Activated B cell treated with CpG ODN at 0.5 μM for 24 hours (primary cell): Measurements from ENCODE around the gene TRMT44. TPM values are rescaled to one million over a fixed set of nuclear protein-coding genes. Genes with fewer than 3 reads are reported as not detected.

Experiments used
- ATAC-seq: fragments of 200-7000 bp; cut with Tn5 transposase; one replicate; pipeline ENCODE4 v1.10.0; 2021; ENCODE audit warnings: low read depth, mild to moderate bottlenecking, moderate library complexity
- CTCF ChIA-PET: fragments of 350-600 bp; sonication (Branson Sonifier 250); formaldehyde crosslinking; loops from one replicate; lab custom pipeline; 2021; ENCODE audit warnings: antibody characterized with exemption; lab: Charles Lee
- POLR2A ChIA-PET: fragments of 350-600 bp; sonication (Branson Sonifier 250); formaldehyde crosslinking; loops from one replicate; lab custom pipeline; 2021; ENCODE audit warnings: antibody characterized with exemption; lab: Charles Lee
- DNase-seq: peaks from one replicate; pipeline ENCODE4 v3.0.0; 2022
- H3K27ac Mint-ChIP-seq: one replicate; pipeline ENCODE4 v1.8.0; 2020; ENCODE audit warnings: mixed read lengths
- H3K27me3 Mint-ChIP-seq: one replicate; pipeline ENCODE4 v1.8.0; 2021; ENCODE audit warnings: mixed read lengths
- H3K36me3 Mint-ChIP-seq: one replicate; pipeline ENCODE4 v1.8.0; 2021; ENCODE audit warnings: low read depth, mixed read lengths
- H3K4me1 Mint-ChIP-seq: one replicate; pipeline ENCODE4 v1.8.0; 2021; ENCODE audit warnings: mixed read lengths
- H3K4me3 Mint-ChIP-seq: one replicate; pipeline ENCODE4 v1.8.0; 2020; ENCODE audit warnings: mild to moderate bottlenecking, mixed read lengths
- H3K9me3 Mint-ChIP-seq: one replicate; pipeline ENCODE4 v1.8.0; 2020; ENCODE audit warnings: mixed read lengths
- intact Hi-C: fragments of 100-400 bp; cut with micrococcal nuclease; formaldehyde crosslinking; loops from one replicate; pipeline ENCODE4 v1.15.1; 2024
- total RNA-seq: library from RNA; stranded (reverse); gene quantifications from 2 replicates; pipeline ENCODE4 v1.2.3, GENCODE V29; 2022
- TF ChIP-seq, protein P1 (sequence below): fragments of 200-600 bp; IDR thresholded peaks from one replicate; pipeline ENCODE4 v1.8.0; 2022; ENCODE audit warnings: antibody characterized with exemption, mild to moderate bottlenecking

Gene TRMT44
- total RNA-seq, 1 donor from 2014 or later, result 33.8 TPM

DNA sequence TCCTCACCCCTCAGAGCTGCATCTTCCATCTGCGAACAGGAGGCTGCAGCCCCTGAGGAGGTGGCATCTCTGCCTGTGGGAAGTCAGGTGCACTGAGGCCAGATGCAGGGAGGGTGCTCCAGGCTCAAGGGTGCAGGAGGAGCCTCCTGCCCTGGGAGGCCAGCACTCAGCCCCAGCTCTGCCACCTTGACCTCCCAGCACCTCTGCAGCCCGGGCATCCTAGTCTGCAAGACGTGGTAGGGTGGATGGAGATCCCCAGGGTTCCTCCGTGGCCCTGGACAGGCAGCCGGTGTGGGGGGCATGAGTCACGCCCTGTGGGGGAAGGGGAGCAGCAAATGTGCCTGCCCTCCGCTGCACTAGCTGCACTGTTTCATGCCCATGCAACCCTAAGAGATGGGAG is 64.7 kb downstream of the TRMT44 start:
- no peaks in the 10 kb centered on the region for H3K27me3 Mint-ChIP-seq
- DNase-seq, result no peak
- H3K27ac Mint-ChIP-seq, result no peak overlapping the region

DNA sequence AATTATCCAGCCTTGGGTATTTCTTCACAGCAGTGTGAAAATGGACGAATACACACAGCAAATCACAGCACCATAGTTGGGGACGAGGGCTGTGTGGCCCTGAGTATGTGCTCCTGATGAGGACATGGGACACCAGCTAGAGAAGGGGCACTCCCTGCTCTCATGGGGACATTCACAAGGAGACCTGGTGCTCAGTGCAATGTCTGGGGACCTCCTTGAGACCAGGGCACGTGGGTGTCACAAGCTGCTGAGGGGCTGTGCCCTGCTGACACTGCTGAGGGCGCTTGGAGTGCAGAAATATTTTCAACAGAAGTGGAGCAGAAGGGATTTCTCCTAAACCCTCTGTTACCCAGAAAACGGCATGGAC is 65.4 kb downstream of the TRMT44 start:
- Mint-ChIP-seq H3K9me3 (peaks cover 6% of the 10 kb centered on the region), H3K27me3 (no peaks in the 10 kb centered on the region), H3K4me3 (no peak overlapping the region), H3K4me1 (no peaks in the 10 kb centered on the region), H3K27ac (no peak overlapping the region), H3K36me3 (no peaks in the 10 kb centered on the region)
- intact Hi-C loops, result no loop called here
- ATAC-seq (no peak), DNase-seq (no peak)
- CTCF ChIA-PET, result no interaction called here
- POLR2A ChIA-PET, result no interaction called here
- TF ChIP-seq, protein P1, sequence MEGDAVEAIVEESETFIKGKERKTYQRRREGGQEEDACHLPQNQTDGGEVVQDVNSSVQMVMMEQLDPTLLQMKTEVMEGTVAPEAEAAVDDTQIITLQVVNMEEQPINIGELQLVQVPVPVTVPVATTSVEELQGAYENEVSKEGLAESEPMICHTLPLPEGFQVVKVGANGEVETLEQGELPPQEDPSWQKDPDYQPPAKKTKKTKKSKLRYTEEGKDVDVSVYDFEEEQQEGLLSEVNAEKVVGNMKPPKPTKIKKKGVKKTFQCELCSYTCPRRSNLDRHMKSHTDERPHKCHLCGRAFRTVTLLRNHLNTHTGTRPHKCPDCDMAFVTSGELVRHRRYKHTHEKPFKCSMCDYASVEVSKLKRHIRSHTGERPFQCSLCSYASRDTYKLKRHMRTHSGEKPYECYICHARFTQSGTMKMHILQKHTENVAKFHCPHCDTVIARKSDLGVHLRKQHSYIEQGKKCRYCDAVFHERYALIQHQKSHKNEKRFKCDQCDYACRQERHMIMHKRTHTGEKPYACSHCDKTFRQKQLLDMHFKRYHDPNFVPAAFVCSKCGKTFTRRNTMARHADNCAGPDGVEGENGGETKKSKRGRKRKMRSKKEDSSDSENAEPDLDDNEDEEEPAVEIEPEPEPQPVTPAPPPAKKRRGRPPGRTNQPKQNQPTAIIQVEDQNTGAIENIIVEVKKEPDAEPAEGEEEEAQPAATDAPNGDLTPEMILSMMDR, result no peak

More for the DNA sequence above, 64.7 kb downstream of the TRMT44 start:
- TF ChIP-seq, protein P1, result no peak
- H3K4me1 Mint-ChIP-seq, result no peaks in the 10 kb centered on the region
- POLR2A ChIA-PET, result no interaction called here
- H3K36me3 Mint-ChIP-seq, result no peaks in the 10 kb centered on the region
- H3K9me3 Mint-ChIP-seq, result peaks cover 6% of the 10 kb centered on the region
- no peak for ATAC-seq
- CTCF ChIA-PET, result no interaction called here
- intact Hi-C loops, result no loop called here
- no peak overlapping the region for H3K4me3 Mint-ChIP-seq

DNA sequence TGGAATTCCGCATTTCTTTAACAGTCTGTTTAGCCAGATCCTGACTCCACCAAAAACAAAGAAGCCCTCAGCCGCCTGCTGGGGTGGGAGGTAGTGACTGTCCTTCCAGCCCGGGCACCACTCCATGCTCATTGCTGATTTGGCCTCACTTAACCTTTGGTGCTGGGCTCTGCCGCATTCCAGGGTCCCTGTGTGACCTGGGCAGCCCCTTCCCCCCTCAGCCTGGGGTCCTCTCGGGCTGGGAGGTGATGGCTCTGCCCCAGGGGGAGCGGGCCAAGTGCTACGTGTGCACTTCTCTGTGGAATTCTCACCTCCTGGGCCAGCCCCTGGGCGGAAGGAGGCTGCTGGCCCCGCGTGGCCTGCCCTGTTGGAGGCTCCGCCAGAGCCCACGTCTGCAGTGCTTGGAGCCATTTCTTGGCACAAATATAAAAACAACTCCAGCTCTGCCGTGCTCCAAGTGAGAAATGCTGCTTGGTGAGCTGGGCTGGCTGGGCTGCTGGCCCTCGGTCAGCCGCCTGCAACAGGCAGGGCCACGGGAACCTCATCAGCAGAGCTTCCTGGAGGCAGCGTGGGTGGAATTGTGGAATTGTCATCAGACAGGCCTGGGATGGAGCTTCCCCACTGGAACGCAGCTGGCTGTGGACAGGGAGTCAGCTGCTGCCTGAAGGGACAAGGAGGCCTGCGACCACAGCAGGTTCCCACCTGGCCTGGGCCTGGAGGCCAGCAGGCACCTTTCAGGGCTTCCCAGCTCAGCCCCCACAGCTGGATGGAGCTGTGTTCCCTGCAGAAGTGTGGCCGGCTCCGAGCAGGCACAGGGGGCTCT is 66.0 kb downstream of the TRMT44 start:
- ChIA-PET CTCF (no interaction called here), POLR2A (no interaction called here)
- TF ChIP-seq, protein P1, result no peak
- Mint-ChIP-seq H3K4me1 (no peaks in the 10 kb centered on the region), H3K27ac (no peak overlapping the region), H3K4me3 (no peak overlapping the region), H3K27me3 (no peaks in the 10 kb centered on the region), H3K36me3 (no peaks in the 10 kb centered on the region), H3K9me3 (peaks cover 6% of the 10 kb centered on the region)
- DNase-seq (no peak), ATAC-seq (no peak)
- intact Hi-C loops, result no loop called here

DNA sequence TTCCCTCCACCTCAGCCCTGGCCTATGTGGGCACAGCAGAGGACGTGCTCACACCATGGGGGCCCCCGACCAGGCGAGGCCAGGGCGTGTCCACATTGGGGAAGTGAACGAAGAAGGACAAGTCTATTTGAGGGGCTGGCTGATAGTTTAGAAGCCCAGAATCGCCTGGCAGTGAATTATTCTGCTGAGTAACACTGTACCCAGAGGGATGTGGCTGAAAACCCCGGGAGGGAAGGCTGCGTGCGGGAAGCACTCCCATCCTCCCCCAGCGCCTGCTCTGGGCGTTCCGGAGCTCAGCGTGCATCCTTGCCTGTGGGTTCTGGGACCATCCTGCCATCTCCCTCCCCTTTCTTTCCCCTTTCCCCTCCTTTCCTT is 66.6 kb downstream of the TRMT44 start:
- POLR2A ChIA-PET, result no interaction called here
- no peak overlapping the region for H3K4me3 Mint-ChIP-seq
- H3K27ac Mint-ChIP-seq, result no peak overlapping the region
- no peaks in the 10 kb centered on the region for H3K27me3 Mint-ChIP-seq
- peaks cover 6% of the 10 kb centered on the region for H3K9me3 Mint-ChIP-seq
- TF ChIP-seq, protein P1, result no peak
- intact Hi-C loops, result no loop called here
- ATAC-seq (no peak), DNase-seq (no peak)
- CTCF ChIA-PET, result no interaction called here
- H3K36me3 Mint-ChIP-seq, result no peaks in the 10 kb centered on the region
- H3K4me1 Mint-ChIP-seq, result no peaks in the 10 kb centered on the region

DNA sequence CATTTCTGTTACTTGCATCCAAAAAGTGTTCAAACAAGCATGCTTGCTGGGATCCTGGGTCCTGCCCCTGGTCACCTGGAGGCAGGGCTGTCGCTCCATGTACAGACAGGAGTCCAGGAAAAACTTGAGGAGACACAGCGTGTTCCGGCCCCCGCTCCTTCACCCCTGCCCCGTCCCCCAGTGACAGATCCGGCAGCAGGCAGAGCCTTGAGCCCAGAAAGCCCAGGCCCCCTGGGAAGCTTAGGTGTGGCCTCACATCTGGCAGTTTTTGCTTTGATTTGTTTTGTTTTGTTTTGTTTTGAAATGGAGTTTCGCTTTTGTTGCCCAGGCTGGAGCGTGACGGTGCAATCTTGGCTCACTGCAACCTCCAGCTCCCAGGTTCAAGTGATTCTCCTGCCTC is 67.0 kb downstream of the TRMT44 start:
- Mint-ChIP-seq H3K27ac (no peak overlapping the region), H3K27me3 (no peaks in the 10 kb centered on the region), H3K4me3 (no peak overlapping the region), H3K9me3 (peaks cover 7% of the 10 kb centered on the region), H3K36me3 (no peaks in the 10 kb centered on the region), H3K4me1 (no peaks in the 10 kb centered on the region)
- POLR2A ChIA-PET, result no interaction called here
- CTCF ChIA-PET, result interaction anchor here (0.7 kb wide), 1 partner anchor 14 kb away, joined by 3 read pairs; no protein-coding TSS in a partner anchor
- TF ChIP-seq, protein P1, result no peak
- ATAC-seq (no peak), DNase-seq (no peak)
- intact Hi-C loops, result no loop called here
